HEK293 (cell line): ENCODE measurements around the gene ADAMTS2.

Experiments used
- CTCF ChIA-PET: fragments of 350-600 bp; formaldehyde crosslinking; extraction: SDS; loops from one replicate; lab custom pipeline; 2021; ENCODE audit warnings: antibody characterized with exemption; lab: Yijun Ruan, JAX
- POLR2A ChIA-PET: fragments of 300-600 bp; formaldehyde crosslinking; extraction: SDS; loops from one replicate; lab custom pipeline; 2020; ENCODE audit warnings: antibody characterized with exemption, inconsistent platforms; lab: Yijun Ruan, JAX
- H3K27ac ChIP-seq: fragments of 200-500 bp; sonication (Bioruptor generic); 2 replicates; pipeline ENCODE4 v1.5.1; 2014; ENCODE audit warnings: low read depth, low read length, control low read depth, inconsistent platforms; ENCODE audit errors: extremely low read depth
- H3K36me3 ChIP-seq, 2 experiments: fragments of 200-500 bp in 1 of 2; sonication (Bioruptor generic) in 1 of 2; 1 replicate in 1 of 2; 2 replicates in 1 of 2; pipeline ENCODE4 v1.5.1; 2014 to 2017; ENCODE audit warnings: inconsistent platforms in 2 of 2, low read length in 2 of 2; ENCODE audit not compliant: control insufficient read depth in 2 of 2, insufficient read depth in 1 of 2
- H3K4me1 ChIP-seq: fragments of 200-500 bp; sonication (Bioruptor generic); 2 replicates; pipeline ENCODE4 v1.5.1; 2014; ENCODE audit warnings: mild to moderate bottlenecking, low read length, inconsistent platforms; ENCODE audit not compliant: control insufficient read depth, insufficient read depth
- H3K4me3 ChIP-seq: 2 replicates; pipeline ENCODE4 v1.5.1; 2011; ENCODE audit warnings: low read depth, mild to moderate bottlenecking, control low read depth, low read length, moderate library complexity
- H3K9me3 ChIP-seq: fragments of 200-500 bp; sonication (Bioruptor generic); 2 replicates; pipeline ENCODE4 v1.5.1; 2014; ENCODE audit warnings: low read depth, low read length, inconsistent platforms; ENCODE audit not compliant: control insufficient read depth, insufficient read depth
- MYNN ChIP-seq: fragments of 450-650 bp; formaldehyde crosslinking; IDR thresholded peaks from 2 replicates; pipeline ENCODE4 v1.5.1; 2016; ENCODE audit warnings: missing biosample characterization, missing genetic modification characterization, borderline replicate concordance
- OVOL3 ChIP-seq: fragments of 450-650 bp; formaldehyde crosslinking; IDR thresholded peaks from 2 replicates; pipeline ENCODE4 v1.5.1; 2016; ENCODE audit warnings: missing biosample characterization, missing genetic modification characterization
- SCRT1 ChIP-seq: fragments of 450-650 bp; formaldehyde crosslinking; IDR thresholded peaks from 2 replicates; pipeline ENCODE4 v1.5.1; 2016; ENCODE audit warnings: missing biosample characterization, missing genetic modification characterization, borderline replicate concordance
- ZEB2 ChIP-seq: fragments of 450-650 bp; formaldehyde crosslinking; IDR thresholded peaks from 2 replicates; pipeline ENCODE4 v1.5.1; 2016; ENCODE audit warnings: missing biosample characterization, missing genetic modification characterization
- ZNF114 ChIP-seq: fragments of 450-650 bp; formaldehyde crosslinking; IDR thresholded peaks from 2 replicates; pipeline ENCODE4 v1.5.0; 2017; ENCODE audit warnings: missing biosample characterization, missing genetic modification characterization
- ZNF16 ChIP-seq: fragments of 450-650 bp; formaldehyde crosslinking; IDR thresholded peaks from 2 replicates; pipeline ENCODE4 v1.5.1; 2016; ENCODE audit warnings: low read depth, missing biosample characterization, missing genetic modification characterization
- ZNF175 ChIP-seq: fragments of 450-650 bp; formaldehyde crosslinking; IDR thresholded peaks from 2 replicates; pipeline ENCODE4 v1.5.1; 2016; ENCODE audit warnings: missing biosample characterization, missing genetic modification characterization
- ZNF202 ChIP-seq: fragments of 450-650 bp; formaldehyde crosslinking; IDR thresholded peaks from 2 replicates; pipeline ENCODE4 v1.5.1; 2016; ENCODE audit warnings: missing biosample characterization, missing genetic modification characterization, borderline replicate concordance
- ZNF311 ChIP-seq: fragments of 450-650 bp; formaldehyde crosslinking; IDR thresholded peaks from 2 replicates; pipeline ENCODE4 v1.5.1; 2017; ENCODE audit warnings: missing biosample characterization, missing genetic modification characterization, borderline replicate concordance
- ZNF391 ChIP-seq: fragments of 450-650 bp; formaldehyde crosslinking; IDR thresholded peaks from 2 replicates; pipeline ENCODE4 v1.5.1; 2016; ENCODE audit warnings: low read depth, missing biosample characterization, missing genetic modification characterization, borderline replicate concordance
- ZNF501 ChIP-seq: fragments of 450-650 bp; formaldehyde crosslinking; IDR thresholded peaks from 2 replicates; pipeline ENCODE4 v1.5.1; 2016; ENCODE audit warnings: missing biosample characterization, missing genetic modification characterization
- ZNF610 ChIP-seq: fragments of 450-650 bp; formaldehyde crosslinking; IDR thresholded peaks from 2 replicates; pipeline ENCODE4 v1.5.1; 2016; ENCODE audit warnings: missing biosample characterization, missing genetic modification characterization, borderline replicate concordance
- ZNF626 ChIP-seq: fragments of 450-650 bp; sonication (Bioruptor Pico); formaldehyde crosslinking; IDR thresholded peaks from 2 replicates; pipeline ENCODE4 v1.5.1; 2018; ENCODE audit warnings: missing biosample characterization, missing genetic modification characterization, inconsistent platforms
- ZNF747 ChIP-seq: fragments of 450-650 bp; formaldehyde crosslinking; IDR thresholded peaks from 2 replicates; pipeline ENCODE4 v1.5.1; 2016; ENCODE audit warnings: missing biosample characterization, missing genetic modification characterization
- ZNF76 ChIP-seq: fragments of 450-650 bp; formaldehyde crosslinking; IDR thresholded peaks from 2 replicates; pipeline ENCODE4; 2016; ENCODE audit warnings: low read depth, missing biosample characterization, missing genetic modification characterization, borderline replicate concordance
- ZNF777 ChIP-seq: fragments of 450-650 bp; formaldehyde crosslinking; IDR thresholded peaks from 2 replicates; pipeline ENCODE4 v1.5.1; 2017; ENCODE audit warnings: missing biosample characterization, missing genetic modification characterization, borderline replicate concordance
- ZNF792 ChIP-seq: fragments of 450-650 bp; formaldehyde crosslinking; IDR thresholded peaks from 2 replicates; pipeline ENCODE4 v1.5.1; 2016; ENCODE audit warnings: missing biosample characterization, missing genetic modification characterization
- ZSCAN16 ChIP-seq: fragments of 450-650 bp; formaldehyde crosslinking; IDR thresholded peaks from 2 replicates; pipeline ENCODE4 v1.5.1; 2016; ENCODE audit warnings: missing biosample characterization, missing genetic modification characterization
- ZSCAN23 ChIP-seq: fragments of 450-650 bp; formaldehyde crosslinking; IDR thresholded peaks from 2 replicates; pipeline ENCODE4 v1.5.1; 2016; ENCODE audit warnings: missing biosample characterization, missing genetic modification characterization
- TF ChIP-seq, protein P1 (sequence below): fragments of 450-650 bp; formaldehyde crosslinking; optimal IDR thresholded peaks from 2 replicates; pipeline ENCODE3; 2016; ENCODE audit warnings: missing biosample characterization, mild to moderate bottlenecking, missing genetic modification characterization
- TF ChIP-seq, protein P2 (sequence below): fragments of 450-650 bp; formaldehyde crosslinking; IDR thresholded peaks from 2 replicates; pipeline ENCODE4 v1.5.1; 2016; ENCODE audit warnings: missing biosample characterization, missing genetic modification characterization
- TF ChIP-seq, protein P3 (sequence below): fragments of 450-650 bp; formaldehyde crosslinking; IDR thresholded peaks from 2 replicates; pipeline ENCODE4 v1.5.1; 2016; ENCODE audit warnings: missing biosample characterization, missing genetic modification characterization
- TF ChIP-seq, protein P4 (sequence below): fragments of 450-650 bp; formaldehyde crosslinking; IDR thresholded peaks from 2 replicates; pipeline ENCODE4 v1.5.1; 2016; ENCODE audit warnings: missing biosample characterization, missing genetic modification characterization, borderline replicate concordance

Gene ADAMTS2

DNA sequence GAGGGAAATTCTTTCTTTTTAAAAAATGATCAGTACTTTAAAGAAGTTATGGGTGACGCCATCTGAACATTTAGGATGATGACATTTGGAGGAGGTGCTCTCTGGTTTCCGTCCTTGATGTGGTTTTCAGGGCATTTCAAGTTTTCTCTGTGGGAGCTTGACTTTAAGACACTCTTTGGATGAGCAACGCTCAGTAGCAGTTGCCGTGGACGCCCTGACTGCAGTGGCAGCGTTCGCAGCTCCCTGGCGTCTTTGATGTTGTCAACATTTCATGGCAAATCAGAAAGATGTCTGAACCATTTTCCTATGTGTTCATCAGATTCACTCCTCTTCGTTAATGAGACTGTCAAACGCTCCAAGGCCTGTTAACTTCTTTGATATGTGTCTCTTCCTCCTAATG, 199.0 kb downstream of the ADAMTS2 start:
- Histone ChIP-seq H3K27ac (no peak overlapping the region), H3K4me3 (no peak overlapping the region), H3K36me3 (no peaks in the 10 kb centered on the region), H3K9me3 (no peaks in the 10 kb centered on the region), H3K4me1 (no peaks in the 10 kb centered on the region)
- POLR2A ChIA-PET, result no interaction called here
- CTCF ChIA-PET, result interaction anchor here (1.0 kb wide), 1 partner anchor 21 kb away, joined by 3 read pairs; no protein-coding TSS in a partner anchor
- TF ChIP-seq ZEB2 (tag by site-specific recombination) (no peak), ZNF311 (no peak), ZNF626 (no peak), ZNF175 (tag by site-specific recombination) (no peak), ZNF501 (tag by site-specific recombination) (no peak), MYNN (no peak), ZNF114 (tag by site-specific recombination) (no peak), ZNF747 (no peak), OVOL3 (no peak)
- TF ChIP-seq, protein P1, sequence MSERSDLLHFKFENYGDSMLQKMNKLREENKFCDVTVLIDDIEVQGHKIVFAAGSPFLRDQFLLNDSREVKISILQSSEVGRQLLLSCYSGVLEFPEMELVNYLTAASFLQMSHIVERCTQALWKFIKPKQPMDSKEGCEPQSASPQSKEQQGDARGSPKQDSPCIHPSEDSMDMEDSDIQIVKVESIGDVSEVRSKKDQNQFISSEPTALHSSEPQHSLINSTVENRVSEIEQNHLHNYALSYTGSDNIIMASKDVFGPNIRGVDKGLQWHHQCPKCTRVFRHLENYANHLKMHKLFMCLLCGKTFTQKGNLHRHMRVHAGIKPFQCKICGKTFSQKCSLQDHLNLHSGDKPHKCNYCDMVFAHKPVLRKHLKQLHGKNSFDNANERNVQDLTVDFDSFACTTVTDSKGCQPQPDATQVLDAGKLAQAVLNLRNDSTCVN (tag by site-specific recombination), result no peak
- TF ChIP-seq, protein P2, sequence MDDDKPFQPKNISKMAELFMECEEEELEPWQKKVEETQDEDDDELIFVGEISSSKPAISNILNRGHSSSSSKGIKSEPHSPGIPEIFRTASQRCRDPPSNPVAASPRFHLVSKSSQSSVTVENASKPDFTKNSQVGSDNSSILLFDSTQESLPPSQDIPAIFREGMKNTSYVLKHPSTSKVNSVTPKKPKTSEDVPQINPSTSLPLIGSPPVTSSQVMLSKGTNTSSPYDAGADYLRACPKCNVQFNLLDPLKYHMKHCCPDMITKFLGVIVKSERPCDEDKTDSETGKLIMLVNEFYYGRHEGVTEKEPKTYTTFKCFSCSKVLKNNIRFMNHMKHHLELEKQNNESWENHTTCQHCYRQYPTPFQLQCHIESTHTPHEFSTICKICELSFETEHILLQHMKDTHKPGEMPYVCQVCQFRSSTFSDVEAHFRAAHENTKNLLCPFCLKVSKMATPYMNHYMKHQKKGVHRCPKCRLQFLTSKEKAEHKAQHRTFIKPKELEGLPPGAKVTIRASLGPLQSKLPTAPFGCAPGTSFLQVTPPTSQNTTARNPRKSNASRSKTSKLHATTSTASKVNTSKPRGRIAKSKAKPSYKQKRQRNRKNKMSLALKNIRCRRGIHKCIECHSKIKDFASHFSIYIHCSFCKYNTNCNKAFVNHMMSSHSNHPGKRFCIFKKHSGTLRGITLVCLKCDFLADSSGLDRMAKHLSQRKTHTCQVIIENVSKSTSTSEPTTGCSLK, result no peak
- TF ChIP-seq, protein P3, sequence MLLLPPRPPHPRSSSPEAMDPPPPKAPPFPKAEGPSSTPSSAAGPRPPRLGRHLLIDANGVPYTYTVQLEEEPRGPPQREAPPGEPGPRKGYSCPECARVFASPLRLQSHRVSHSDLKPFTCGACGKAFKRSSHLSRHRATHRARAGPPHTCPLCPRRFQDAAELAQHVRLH (tag by site-specific recombination), result no peak
- TF ChIP-seq, protein P4, sequence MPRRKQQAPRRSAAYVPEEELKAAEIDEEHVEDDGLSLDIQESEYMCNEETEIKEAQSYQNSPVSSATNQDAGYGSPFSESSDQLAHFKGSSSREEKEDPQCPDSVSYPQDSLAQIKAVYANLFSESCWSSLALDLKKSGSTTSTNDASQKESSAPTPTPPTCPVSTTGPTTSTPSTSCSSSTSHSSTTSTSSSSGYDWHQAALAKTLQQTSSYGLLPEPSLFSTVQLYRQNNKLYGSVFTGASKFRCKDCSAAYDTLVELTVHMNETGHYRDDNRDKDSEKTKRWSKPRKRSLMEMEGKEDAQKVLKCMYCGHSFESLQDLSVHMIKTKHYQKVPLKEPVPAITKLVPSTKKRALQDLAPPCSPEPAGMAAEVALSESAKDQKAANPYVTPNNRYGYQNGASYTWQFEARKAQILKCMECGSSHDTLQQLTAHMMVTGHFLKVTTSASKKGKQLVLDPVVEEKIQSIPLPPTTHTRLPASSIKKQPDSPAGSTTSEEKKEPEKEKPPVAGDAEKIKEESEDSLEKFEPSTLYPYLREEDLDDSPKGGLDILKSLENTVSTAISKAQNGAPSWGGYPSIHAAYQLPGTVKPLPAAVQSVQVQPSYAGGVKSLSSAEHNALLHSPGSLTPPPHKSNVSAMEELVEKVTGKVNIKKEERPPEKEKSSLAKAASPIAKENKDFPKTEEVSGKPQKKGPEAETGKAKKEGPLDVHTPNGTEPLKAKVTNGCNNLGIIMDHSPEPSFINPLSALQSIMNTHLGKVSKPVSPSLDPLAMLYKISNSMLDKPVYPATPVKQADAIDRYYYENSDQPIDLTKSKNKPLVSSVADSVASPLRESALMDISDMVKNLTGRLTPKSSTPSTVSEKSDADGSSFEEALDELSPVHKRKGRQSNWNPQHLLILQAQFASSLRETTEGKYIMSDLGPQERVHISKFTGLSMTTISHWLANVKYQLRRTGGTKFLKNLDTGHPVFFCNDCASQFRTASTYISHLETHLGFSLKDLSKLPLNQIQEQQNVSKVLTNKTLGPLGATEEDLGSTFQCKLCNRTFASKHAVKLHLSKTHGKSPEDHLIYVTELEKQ, result no peak

DNA sequence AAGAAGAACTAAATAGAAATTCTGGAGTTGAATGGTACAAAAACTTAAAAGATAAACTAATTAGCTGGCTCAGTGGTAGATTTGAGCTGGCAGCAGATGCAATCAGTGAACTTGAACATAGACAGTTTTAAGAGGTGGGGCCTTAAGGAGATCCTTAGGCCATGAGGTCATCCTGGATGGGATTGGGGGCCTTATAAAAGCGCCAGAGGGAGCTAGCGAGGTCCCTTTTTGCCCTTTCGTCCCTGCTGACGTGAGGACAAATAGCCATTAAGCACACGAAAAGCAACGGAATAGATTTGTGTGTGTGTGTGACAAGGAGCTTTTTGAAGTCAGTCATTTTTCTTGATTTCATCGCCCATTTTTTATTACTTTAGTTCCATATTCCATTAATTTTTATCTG, 201.8 kb downstream of the ADAMTS2 start:
- Histone ChIP-seq H3K36me3 (no peaks in the 10 kb centered on the region), H3K4me3 (no peak overlapping the region), H3K4me1 (no peaks in the 10 kb centered on the region), H3K9me3 (no peaks in the 10 kb centered on the region), H3K27ac (no peak overlapping the region)
- ChIA-PET CTCF (interaction anchor here (0.6 to 1.2 kb wide), 3 partner anchors 24 to 282 kb away, joined by 4 read pairs; no protein-coding TSS in a partner anchor), POLR2A (no interaction called here)
- TF ChIP-seq ZSCAN23 (tag by site-specific recombination) (no peak), ZNF391 (tag by site-specific recombination) (no peak), ZSCAN16 (tag by site-specific recombination) (no peak), ZNF76 (tag by site-specific recombination) (no peak), SCRT1 (tag by site-specific recombination) (no peak), ZNF16 (no peak), ZNF202 (tag by site-specific recombination) (no peak), ZNF610 (tag by site-specific recombination) (no peak), ZNF777 (tag by site-specific recombination) (no peak), ZNF792 (tag by site-specific recombination) (no peak)
- TF ChIP-seq, all 188 proteins: peak for 0
